Muscle layer of colon (tissue), 2 donors: Measurements from ENCODE around the gene MACF1.
"Not testable (repeated sequence)": the region's sequence is repeated elsewhere in the genome, so short reads cannot be mapped to it uniquely, and the experiment has no call there.

ENCODE experiments used
- H3K27ac ChIP-seq: one replicate; pipeline ENCODE4 v1.7.0; 2013; ENCODE audit warnings: low read depth, mild to moderate bottlenecking, low read length, moderate library complexity
- H3K27me3 ChIP-seq, 2 donors: one replicate each; pipeline ENCODE4 v1.7.0; 2013; ENCODE audit warnings: low read length in 2 of 2, mild to moderate bottlenecking in 2 of 2; ENCODE audit not compliant: insufficient read depth in 2 of 2, control insufficient read depth in 1 of 2
- H3K36me3 ChIP-seq: one replicate; pipeline ENCODE4 v1.7.0; 2013; ENCODE audit warnings: mild to moderate bottlenecking, low read length; ENCODE audit not compliant: insufficient read depth
- H3K4me1 ChIP-seq: one replicate; pipeline ENCODE4 v1.7.0; 2013; ENCODE audit warnings: mild to moderate bottlenecking, low read length; ENCODE audit not compliant: insufficient read depth
- H3K4me3 ChIP-seq, 2 donors: one replicate each; pipeline ENCODE4 v1.7.0; 2013; ENCODE audit warnings: low read length in 2 of 2, low read depth in 1 of 2, mild to moderate bottlenecking in 1 of 2, moderate library complexity in 1 of 2
- H3K9ac ChIP-seq: one replicate; pipeline ENCODE4 v1.7.0; 2013; ENCODE audit warnings: low read length
- H3K9me3 ChIP-seq: one replicate; pipeline ENCODE4 v1.7.0; 2013; ENCODE audit warnings: mild to moderate bottlenecking, low read length
- donor health status: abdominal sarcoma.
- donor health status: Adenocarcinoma of cecum.

The MACF1 gene

GRCh38 chr1:39435597-39435996 lies 231.1 kb downstream of the MACF1 start:
- no peaks in the 10 kb centered on the region for H3K27me3 ChIP-seq
- H3K9me3 ChIP-seq = no peaks in the 10 kb centered on the region
- H3K4me1 ChIP-seq = peaks cover 4% of the 10 kb centered on the region
- no peak overlapping the region for H3K4me3 ChIP-seq
- H3K36me3 ChIP-seq = peaks cover 85% of the 10 kb centered on the region
- no peak overlapping the region for H3K27ac ChIP-seq
- H3K9ac ChIP-seq = no peak overlapping the region

- Histone ChIP-seq H3K9me3 (no peaks in the 10 kb centered on the region), H3K9ac (no peak overlapping the region), H3K4me3 (no peak overlapping the region), H3K27me3 (no peaks in the 10 kb centered on the region), H3K36me3 (peaks cover 84% of the 10 kb centered on the region), H3K27ac (no peak overlapping the region), H3K4me1 (peaks cover 4% of the 10 kb centered on the region)
These were observed 232.3 kb downstream of the MACF1 start for GRCh38 chr1:39436842-39437241.

- no peaks in the 10 kb centered on the region for H3K9me3 ChIP-seq
- H3K27ac ChIP-seq = no peak overlapping the region
- H3K4me1 ChIP-seq = peaks cover 4% of the 10 kb centered on the region
- H3K36me3 ChIP-seq = peaks cover 83% of the 10 kb centered on the region
- no peak overlapping the region for H3K4me3 ChIP-seq
- no peaks in the 10 kb centered on the region for H3K27me3 ChIP-seq
- H3K9ac ChIP-seq = no peak overlapping the region
These were observed 233.5 kb downstream of the MACF1 start for GRCh38 chr1:39438042-39438441.

GRCh38 chr1:39440856-39441255 lies 236.4 kb downstream of the MACF1 start:
- Histone ChIP-seq H3K4me1 (no peaks in the 10 kb centered on the region), H3K4me3 (no peak overlapping the region), H3K27ac (no peak overlapping the region), H3K27me3 (no peaks in the 10 kb centered on the region), H3K9ac (no peak overlapping the region), H3K36me3 (peaks cover 83% of the 10 kb centered on the region), H3K9me3 (no peaks in the 10 kb centered on the region)

DNA sequence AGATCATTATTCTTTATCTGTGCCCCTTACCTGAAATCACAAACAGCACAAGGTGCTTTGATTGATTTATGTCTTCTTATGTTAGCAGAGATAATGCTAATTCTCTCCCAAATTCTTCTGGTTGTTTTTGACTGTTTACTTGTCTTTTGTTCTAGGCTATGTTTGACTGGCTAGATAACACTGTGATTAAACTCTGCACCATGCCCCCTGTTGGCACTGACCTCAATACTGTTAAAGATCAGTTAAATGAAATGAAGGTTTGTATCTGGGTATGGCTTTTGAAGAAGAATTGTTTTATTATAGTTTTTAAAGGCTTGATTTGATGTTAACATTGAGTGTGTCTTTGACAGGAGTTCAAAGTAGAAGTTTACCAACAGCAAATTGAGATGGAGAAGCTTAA lies 237.3 kb downstream of the MACF1 start:
- H3K4me3 ChIP-seq = no peak overlapping the region
- no peak overlapping the region for H3K9ac ChIP-seq
- no peaks in the 10 kb centered on the region for H3K27me3 ChIP-seq
- peaks cover 79% of the 10 kb centered on the region for H3K36me3 ChIP-seq
- no peaks in the 10 kb centered on the region for H3K4me1 ChIP-seq
- H3K27ac ChIP-seq = no peak overlapping the region
- no peaks in the 10 kb centered on the region for H3K9me3 ChIP-seq

DNA sequence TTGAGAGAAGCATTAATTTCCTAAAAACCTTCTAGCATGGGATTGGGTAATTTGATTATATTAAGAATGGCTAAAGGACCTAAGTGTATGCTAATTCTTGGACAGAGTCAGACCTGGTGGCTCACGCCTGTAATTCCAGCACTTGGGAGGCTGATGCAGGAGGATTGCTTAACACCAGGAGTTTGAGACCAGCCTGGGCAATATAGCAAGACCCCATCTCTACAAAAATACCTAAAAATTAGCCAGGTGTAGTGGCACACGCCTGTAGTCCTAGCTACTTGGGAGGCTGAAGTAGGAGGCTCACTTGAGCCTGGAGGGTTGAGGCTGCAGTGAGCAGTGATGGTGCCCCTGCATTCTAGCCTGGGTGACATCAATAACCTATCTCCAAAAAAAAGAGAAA lies 241.1 kb downstream of the MACF1 start:
- Histone ChIP-seq H3K9ac (no peak overlapping the region), H3K36me3 (peaks cover 78% of the 10 kb centered on the region), H3K4me1 (no peaks in the 10 kb centered on the region), H3K27ac (no peak overlapping the region), H3K4me3 (no peak overlapping the region), H3K9me3 (no peaks in the 10 kb centered on the region), H3K27me3 (no peaks in the 10 kb centered on the region)

- Histone ChIP-seq H3K27ac (no peak overlapping the region), H3K9ac (no peak overlapping the region), H3K9me3 (no peaks in the 10 kb centered on the region)
These were observed 242.6 kb downstream of the MACF1 start for GRCh38 chr1:39446986-39447567.

GRCh38 chr1:39450041-39450440 lies 245.5 kb downstream of the MACF1 start:
- H3K9me3 ChIP-seq, H3K27me3 ChIP-seq, H3K4me3 ChIP-seq, H3K9ac ChIP-seq, H3K4me1 ChIP-seq, H3K27ac ChIP-seq: not testable (repeated sequence)
- H3K36me3 ChIP-seq = peaks cover 83% of the 10 kb centered on the region

More at GRCh38 chr1:39446986-39447567, 242.6 kb downstream of the MACF1 start:
- Histone ChIP-seq H3K36me3 (peaks cover 79% of the 10 kb centered on the region), H3K4me3 (no peak overlapping the region), H3K4me1 (no peaks in the 10 kb centered on the region), H3K27me3 (no peaks in the 10 kb centered on the region)

GRCh38 chr1:39450956-39451606 lies 246.6 kb downstream of the MACF1 start:
- H3K27me3 ChIP-seq = no peaks in the 10 kb centered on the region
- H3K4me1 ChIP-seq = no peaks in the 10 kb centered on the region
- no peaks in the 10 kb centered on the region for H3K9me3 ChIP-seq
- H3K36me3 ChIP-seq = peaks cover 84% of the 10 kb centered on the region
- H3K27ac ChIP-seq = no peak overlapping the region
- no peak overlapping the region for H3K9ac ChIP-seq
- H3K4me3 ChIP-seq = no peak overlapping the region

- Histone ChIP-seq H3K4me3 (no peak overlapping the region), H3K36me3 (peaks cover 87% of the 10 kb centered on the region), H3K27ac (no peak overlapping the region), H3K27me3 (no peaks in the 10 kb centered on the region), H3K4me1 (no peaks in the 10 kb centered on the region), H3K9ac (no peak overlapping the region), H3K9me3 (no peaks in the 10 kb centered on the region)
These were observed 247.6 kb downstream of the MACF1 start for GRCh38 chr1:39452081-39452480.

DNA sequence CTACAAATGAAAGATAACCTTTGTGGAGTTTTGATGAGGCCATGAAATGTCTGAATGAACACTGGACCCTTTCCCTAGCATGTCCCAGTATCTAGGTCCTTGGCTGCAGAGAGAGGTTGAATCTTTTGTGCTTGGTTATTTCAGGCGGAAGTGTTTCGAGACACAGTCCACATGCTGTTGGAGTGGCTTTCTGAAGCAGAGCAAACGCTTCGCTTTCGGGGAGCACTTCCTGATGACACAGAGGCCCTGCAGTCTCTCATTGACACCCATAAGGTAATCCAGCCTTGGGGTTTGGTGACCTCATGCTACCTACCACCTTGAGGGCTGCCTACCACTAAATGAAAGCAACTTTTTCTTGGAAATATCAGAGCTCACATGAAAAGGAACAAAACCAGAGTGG lies 248.0 kb downstream of the MACF1 start:
- H3K9me3 ChIP-seq = no peaks in the 10 kb centered on the region
- no peak overlapping the region for H3K4me3 ChIP-seq
- H3K27me3 ChIP-seq = no peaks in the 10 kb centered on the region
- no peak overlapping the region for H3K27ac ChIP-seq
- no peaks in the 10 kb centered on the region for H3K4me1 ChIP-seq
- no peak overlapping the region for H3K9ac ChIP-seq
- peaks cover 87% of the 10 kb centered on the region for H3K36me3 ChIP-seq

- Histone ChIP-seq H3K27me3 (no peaks in the 10 kb centered on the region), H3K4me3 (no peak overlapping the region), H3K27ac (no peak overlapping the region), H3K36me3 (peaks cover 87% of the 10 kb centered on the region), H3K9me3 (no peaks in the 10 kb centered on the region), H3K9ac (no peak overlapping the region), H3K4me1 (no peaks in the 10 kb centered on the region)
These were observed 249.1 kb downstream of the MACF1 start for GRCh38 chr1:39453603-39454002.
